ENCODE data around the gene IRAK4. TPM values are rescaled to one million over a fixed set of nuclear protein-coding genes. Genes with fewer than 3 reads are reported as not detected.

The IRAK4 gene
- polyA plus RNA-seq (2013): 45.2 TPM

DNA sequence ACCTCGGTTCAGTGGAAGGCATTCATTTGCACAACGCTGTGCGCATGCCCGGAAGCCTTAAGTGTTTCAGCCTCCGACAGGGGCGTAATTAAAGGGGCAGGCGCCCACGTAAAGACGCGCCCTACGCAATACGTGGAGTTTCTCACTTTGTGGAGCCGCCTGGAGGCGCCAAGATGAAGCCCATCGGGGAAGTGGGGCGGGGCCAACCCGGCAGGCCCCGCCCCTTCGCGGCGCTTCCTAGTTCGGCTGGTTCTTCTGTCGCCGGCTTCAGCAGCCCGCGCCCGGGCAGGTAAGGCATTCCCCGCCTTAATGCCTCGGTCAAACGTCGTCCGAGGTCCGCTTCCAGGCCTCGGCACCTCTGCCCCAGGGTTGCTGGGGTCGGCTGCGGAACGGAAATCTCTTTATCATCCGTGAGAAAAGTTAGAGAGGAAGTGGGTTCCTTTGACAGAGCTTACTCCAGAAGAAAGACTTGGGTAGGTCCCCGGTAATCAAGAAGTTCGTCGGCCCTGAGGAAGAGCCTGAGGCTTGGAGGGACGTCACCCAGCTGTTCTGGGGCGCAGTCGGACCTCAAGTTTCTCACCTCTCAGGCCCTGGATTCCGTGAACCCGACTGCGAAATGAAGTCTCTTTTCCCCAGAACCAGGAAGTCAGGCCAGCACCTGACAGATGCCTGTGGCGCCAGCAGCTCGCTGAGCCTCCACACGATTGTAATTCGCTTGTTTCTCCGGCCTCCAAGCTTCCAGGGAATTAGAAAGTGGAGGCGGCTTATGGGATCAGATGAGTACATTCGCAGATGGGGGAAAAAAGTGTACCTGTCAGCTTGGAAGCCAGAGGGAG is at the start of gene IRAK4, which contains the start of gene PUS7L:
TSS of gene IRAK4 (plus strand) at position 224 of the 836 bp plus-strand sequence. CDS start 9,161 bp downstream, outside the sequence.
TSS of gene PUS7L (minus strand) at position 63 of the 836 bp plus-strand sequence. CDS start 3,545 bp downstream, outside the sequence.
- peak; percentile 98 to 99 (median 99) for DNase-seq
- Histone ChIP-seq H3K27me3 (replicated peaks in 2 of 5; ENCODE audit: control insufficient read depth in 4 of 5, insufficient read depth in 5 of 5, low read length in 4 of 5) (no peaks in the 10 kb centered on the region), H3K36me3 (ENCODE audit: control insufficient read depth in 4 of 4, insufficient read depth in 4 of 4, low read length in 3 of 4) (peaks cover 3 to 12% (median 7%) of the 10 kb centered on the region in 4 experiments), H3K4me3 (ENCODE audit: control insufficient read depth in 1 of 7, extremely low read depth in 1 of 7, insufficient read depth in 4 of 7, low read depth in 2 of 7, low read length in 6 of 7) (peak within 1 kb of the TSS; percentile 81 to 98 (median 96)), H3K9me3 (ENCODE audit: control extremely low read depth in 1 of 5, control insufficient read depth in 4 of 5, insufficient read depth in 2 of 5, low read depth in 1 of 5, low read length in 4 of 5) (no peaks in the 10 kb centered on the region), H3K27ac (ENCODE audit: insufficient read depth in 1 of 2, low read depth in 1 of 2, low read length in 2 of 2, poor library complexity in 1 of 2, severe bottlenecking in 2 of 2) (peak within 1 kb of the TSS; percentile 89 to 94), H3K4me1 (ENCODE audit: control extremely low read depth in 1 of 4, control insufficient read depth in 4 of 4, insufficient read depth in 4 of 4, low read length in 3 of 4) (peaks cover 19 to 40% (median 30%) of the 10 kb centered on the region in 4 experiments)
- POLR2A ChIA-PET: interaction anchor here (0.5 to 0.6 kb wide), 2 partner anchors 50 to 51 kb away, joined by 3 to 4 read pairs; no protein-coding TSS in a partner anchor
- CTCF ChIA-PET: interaction anchor here (1.2 to 1.9 kb wide), 7 partner anchors 17 to 124 kb away, joined by 3 to 8 read pairs (median 4); partner anchors contain the start of gene TWF1
- WGBS (ENCODE audit: insufficient coverage): under 1% methylated on average over 53 of the region's 54 CpGs

DNA sequence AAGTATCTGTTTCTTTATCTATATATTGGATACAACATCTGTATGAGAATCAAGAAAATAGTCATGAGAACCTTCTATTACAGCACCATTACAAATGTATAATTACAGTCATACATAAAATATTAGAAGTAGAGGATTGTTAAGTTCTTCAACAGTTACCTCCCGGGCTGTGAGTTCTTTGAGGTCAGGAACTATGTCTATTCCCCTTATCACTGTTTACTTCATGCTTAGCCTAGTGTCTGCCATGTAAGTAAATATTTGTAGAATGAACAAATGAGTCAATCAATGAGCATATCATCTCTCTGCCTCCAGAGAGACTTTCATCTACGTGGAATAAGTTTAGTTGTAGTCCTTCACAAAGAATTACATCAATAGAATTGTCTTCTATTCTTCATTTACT is 47.4 kb upstream of the IRAK4 start:
- no peak for DNase-seq
- CTCF ChIA-PET: no interaction called here
- Histone ChIP-seq H3K27ac (ENCODE audit: insufficient read depth in 1 of 2, low read depth in 1 of 2, low read length in 2 of 2, poor library complexity in 1 of 2, severe bottlenecking in 2 of 2) (no peak overlapping the region), H3K36me3 (ENCODE audit: control insufficient read depth in 4 of 4, insufficient read depth in 4 of 4, low read length in 3 of 4) (no peaks in the 10 kb centered on the region), H3K9me3 (ENCODE audit: control extremely low read depth in 1 of 5, control insufficient read depth in 4 of 5, insufficient read depth in 2 of 5, low read depth in 1 of 5, low read length in 4 of 5) (peaks cover 0 to 9% (median 0%) of the 10 kb centered on the region in 5 experiments), H3K4me1 (ENCODE audit: control extremely low read depth in 1 of 4, control insufficient read depth in 4 of 4, insufficient read depth in 4 of 4, low read length in 3 of 4) (no peaks in the 10 kb centered on the region), H3K4me3 (ENCODE audit: control insufficient read depth in 1 of 7, extremely low read depth in 1 of 7, insufficient read depth in 4 of 7, low read depth in 2 of 7, low read length in 6 of 7) (no peak overlapping the region), H3K27me3 (replicated peaks in 2 of 5; ENCODE audit: control insufficient read depth in 4 of 5, insufficient read depth in 5 of 5, low read length in 4 of 5) (peaks cover 0 to 3% (median 0%) of the 10 kb centered on the region in 5 experiments)
- POLR2A ChIA-PET: no interaction called here
- WGBS (ENCODE audit: insufficient coverage): 86% methylated on average over 1 of the region's 2 CpGs

DNA sequence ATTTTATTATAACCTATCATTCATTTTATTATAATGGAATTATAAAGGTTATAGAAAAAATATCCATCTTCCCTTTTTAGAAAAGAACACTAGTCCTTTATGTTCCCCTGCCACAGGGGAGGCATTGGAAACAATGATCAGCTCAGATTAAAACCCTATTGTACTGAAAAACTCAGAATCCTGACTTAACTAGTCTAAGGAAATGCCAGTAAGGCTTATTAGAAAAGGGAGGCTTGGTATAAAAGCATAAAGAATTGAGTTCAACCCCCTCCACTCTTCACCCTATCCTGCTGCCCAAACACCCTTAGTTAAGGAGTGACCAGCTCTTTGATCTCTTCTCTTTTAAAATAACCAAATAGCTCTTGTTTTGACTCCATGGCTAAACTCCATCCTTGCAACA is 36.1 kb upstream of the IRAK4 start:
- CTCF ChIA-PET: no interaction called here
- POLR2A ChIA-PET: no interaction called here
- Histone ChIP-seq H3K4me1 (ENCODE audit: control extremely low read depth in 1 of 4, control insufficient read depth in 4 of 4, insufficient read depth in 4 of 4, low read length in 3 of 4) (no peaks in the 10 kb centered on the region), H3K36me3 (ENCODE audit: control insufficient read depth in 4 of 4, insufficient read depth in 4 of 4, low read length in 3 of 4) (peaks cover 0 to 6% (median under 1%) of the 10 kb centered on the region in 4 experiments), H3K9me3 (ENCODE audit: control extremely low read depth in 1 of 5, control insufficient read depth in 4 of 5, insufficient read depth in 2 of 5, low read depth in 1 of 5, low read length in 4 of 5) (no peaks in the 10 kb centered on the region), H3K4me3 (ENCODE audit: control insufficient read depth in 1 of 7, extremely low read depth in 1 of 7, insufficient read depth in 4 of 7, low read depth in 2 of 7, low read length in 6 of 7) (no peak overlapping the region), H3K27me3 (replicated peaks in 2 of 5; ENCODE audit: control insufficient read depth in 4 of 5, insufficient read depth in 5 of 5, low read length in 4 of 5) (no peaks in the 10 kb centered on the region), H3K27ac (ENCODE audit: insufficient read depth in 1 of 2, low read depth in 1 of 2, low read length in 2 of 2, poor library complexity in 1 of 2, severe bottlenecking in 2 of 2) (no peak overlapping the region)
- no peak for DNase-seq

DNA sequence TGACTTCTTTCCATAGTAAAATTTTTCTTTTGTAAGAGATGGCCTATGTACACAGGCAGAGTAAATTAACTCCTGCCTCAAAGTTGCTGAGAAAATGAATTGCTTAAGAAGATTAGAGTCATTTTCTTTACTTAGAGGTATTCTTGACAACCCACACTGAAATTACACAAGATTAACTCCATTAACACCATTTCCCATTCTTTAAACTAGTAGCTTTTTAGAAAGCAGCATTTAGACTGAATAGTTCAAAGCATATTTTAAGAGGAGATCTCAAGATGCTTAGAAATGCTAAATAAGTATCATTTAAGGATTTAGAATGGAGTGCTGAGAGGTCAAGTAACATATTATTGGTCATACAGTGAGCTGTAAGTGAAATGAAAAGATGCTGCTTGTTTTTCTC is 35.6 kb upstream of the IRAK4 start:
- Histone ChIP-seq H3K4me3 (ENCODE audit: control insufficient read depth in 1 of 7, extremely low read depth in 1 of 7, insufficient read depth in 4 of 7, low read depth in 2 of 7, low read length in 6 of 7) (no peak overlapping the region), H3K36me3 (ENCODE audit: control insufficient read depth in 4 of 4, insufficient read depth in 4 of 4, low read length in 3 of 4) (peaks cover 0 to 6% (median under 1%) of the 10 kb centered on the region in 4 experiments), H3K4me1 (ENCODE audit: control extremely low read depth in 1 of 4, control insufficient read depth in 4 of 4, insufficient read depth in 4 of 4, low read length in 3 of 4) (no peaks in the 10 kb centered on the region), H3K27ac (ENCODE audit: insufficient read depth in 1 of 2, low read depth in 1 of 2, low read length in 2 of 2, poor library complexity in 1 of 2, severe bottlenecking in 2 of 2) (no peak overlapping the region), H3K27me3 (replicated peaks in 2 of 5; ENCODE audit: control insufficient read depth in 4 of 5, insufficient read depth in 5 of 5, low read length in 4 of 5) (no peaks in the 10 kb centered on the region), H3K9me3 (ENCODE audit: control extremely low read depth in 1 of 5, control insufficient read depth in 4 of 5, insufficient read depth in 2 of 5, low read depth in 1 of 5, low read length in 4 of 5) (no peaks in the 10 kb centered on the region)
- ChIA-PET POLR2A (no interaction called here), CTCF (no interaction called here)
- DNase-seq: no peak

DNA sequence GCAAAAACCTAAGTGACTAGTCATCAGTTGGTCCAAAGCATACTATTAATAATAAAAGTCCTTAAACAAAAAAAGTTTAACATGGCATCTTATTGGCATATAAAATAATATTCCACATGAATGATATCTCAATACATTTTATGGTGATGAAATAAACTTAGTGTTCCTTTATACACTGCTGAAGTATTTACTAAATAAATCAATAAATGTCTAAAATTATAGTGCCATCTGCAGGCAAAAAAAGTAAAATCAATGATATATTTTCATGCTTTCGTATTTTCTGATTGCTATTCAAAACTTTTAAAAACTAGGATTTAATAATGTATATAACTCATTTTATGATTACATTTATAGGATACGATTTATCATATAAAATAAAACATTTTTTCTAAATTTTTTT is 30.6 kb upstream of the IRAK4 start:
- DNase-seq: peak in 2 of 3 donors; percentile 3 to 14
- H3K4me3 ChIP-seq (ENCODE audit: control insufficient read depth in 1 of 7, extremely low read depth in 1 of 7, insufficient read depth in 4 of 7, low read depth in 2 of 7, low read length in 6 of 7): no peak overlapping the region
- no CpG with 5 or more reads among the region's 2 CpGs for WGBS (ENCODE audit: insufficient coverage)
- no peaks in the 10 kb centered on the region for H3K9me3 ChIP-seq (ENCODE audit: control extremely low read depth in 1 of 5, control insufficient read depth in 4 of 5, insufficient read depth in 2 of 5, low read depth in 1 of 5, low read length in 4 of 5)
- no peak overlapping the region for H3K27ac ChIP-seq (ENCODE audit: insufficient read depth in 1 of 2, low read depth in 1 of 2, low read length in 2 of 2, poor library complexity in 1 of 2, severe bottlenecking in 2 of 2)
- H3K4me1 ChIP-seq (ENCODE audit: control extremely low read depth in 1 of 4, control insufficient read depth in 4 of 4, insufficient read depth in 4 of 4, low read length in 3 of 4): no peaks in the 10 kb centered on the region
- ChIA-PET POLR2A (no interaction called here), CTCF (no interaction called here)
- H3K27me3 ChIP-seq (replicated peaks in 2 of 5; ENCODE audit: control insufficient read depth in 4 of 5, insufficient read depth in 5 of 5, low read length in 4 of 5): no peaks in the 10 kb centered on the region
- H3K36me3 ChIP-seq (ENCODE audit: control insufficient read depth in 4 of 4, insufficient read depth in 4 of 4, low read length in 3 of 4): peaks cover 7 to 15% (median 11%) of the 10 kb centered on the region in 4 experiments

DNA sequence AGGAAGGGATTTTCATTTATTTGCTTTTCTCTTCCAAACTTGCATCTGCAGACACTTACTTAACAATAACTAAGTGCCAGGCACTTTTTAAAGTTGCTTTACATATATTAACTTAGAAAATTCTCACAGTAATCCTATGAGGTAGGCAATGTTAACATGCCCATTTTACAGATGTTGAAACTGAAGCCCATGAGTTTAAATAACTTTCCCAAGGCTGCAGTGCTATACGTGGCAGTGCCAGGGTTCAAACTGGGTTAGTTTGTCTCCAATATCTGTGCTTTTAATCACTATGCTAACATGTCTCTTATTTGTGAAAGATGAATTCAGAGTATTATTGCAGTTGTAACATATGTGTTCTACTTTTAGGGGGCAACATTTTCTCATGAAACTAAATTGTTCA is 30.1 kb upstream of the IRAK4 start:
- Histone ChIP-seq H3K27me3 (replicated peaks in 2 of 5; ENCODE audit: control insufficient read depth in 4 of 5, insufficient read depth in 5 of 5, low read length in 4 of 5) (no peaks in the 10 kb centered on the region), H3K9me3 (ENCODE audit: control extremely low read depth in 1 of 5, control insufficient read depth in 4 of 5, insufficient read depth in 2 of 5, low read depth in 1 of 5, low read length in 4 of 5) (no peaks in the 10 kb centered on the region), H3K27ac (ENCODE audit: insufficient read depth in 1 of 2, low read depth in 1 of 2, low read length in 2 of 2, poor library complexity in 1 of 2, severe bottlenecking in 2 of 2) (no peak overlapping the region), H3K4me1 (ENCODE audit: control extremely low read depth in 1 of 4, control insufficient read depth in 4 of 4, insufficient read depth in 4 of 4, low read length in 3 of 4) (no peaks in the 10 kb centered on the region), H3K4me3 (ENCODE audit: control insufficient read depth in 1 of 7, extremely low read depth in 1 of 7, insufficient read depth in 4 of 7, low read depth in 2 of 7, low read length in 6 of 7) (no peak overlapping the region), H3K36me3 (ENCODE audit: control insufficient read depth in 4 of 4, insufficient read depth in 4 of 4, low read length in 3 of 4) (peaks cover 7 to 15% (median 11%) of the 10 kb centered on the region in 4 experiments)
- POLR2A ChIA-PET: no interaction called here
- peak in 1 of 3 donors; percentile 0 for DNase-seq
- CTCF ChIA-PET: no interaction called here
- no CpG with 5 or more reads among the region's 1 CpG for WGBS (ENCODE audit: insufficient coverage)

DNA sequence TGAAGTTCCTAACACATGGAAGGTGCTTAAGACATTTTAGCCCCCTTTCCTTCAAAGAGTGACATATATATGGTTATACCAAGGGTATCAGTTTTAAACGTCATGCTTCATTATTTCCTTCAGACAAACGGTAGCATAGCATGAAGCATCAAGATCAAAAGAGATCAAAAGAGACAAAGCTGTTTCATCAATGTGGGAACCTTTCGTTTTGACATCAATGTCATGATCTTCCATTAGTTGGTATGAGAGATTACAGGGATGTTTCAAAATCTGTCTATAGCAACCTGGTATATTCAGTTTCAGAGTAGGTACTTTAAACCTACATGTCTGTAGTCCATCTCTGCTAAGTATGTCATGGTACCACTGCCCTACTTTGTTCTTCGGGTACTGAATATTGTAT is 28.5 kb upstream of the IRAK4 start:
- WGBS (ENCODE audit: insufficient coverage): 89% methylated on average over 3 of the region's 4 CpGs
- ChIA-PET CTCF (interaction anchor here (1.6 kb wide), 1 partner anchor 17 kb away, joined by 3 read pairs; no protein-coding TSS in a partner anchor), POLR2A (no interaction called here)
- DNase-seq: no peak
- H3K27ac ChIP-seq (ENCODE audit: insufficient read depth in 1 of 2, low read depth in 1 of 2, low read length in 2 of 2, poor library complexity in 1 of 2, severe bottlenecking in 2 of 2): no peak overlapping the region
- no peaks in the 10 kb centered on the region for H3K9me3 ChIP-seq (ENCODE audit: control extremely low read depth in 1 of 5, control insufficient read depth in 4 of 5, insufficient read depth in 2 of 5, low read depth in 1 of 5, low read length in 4 of 5)
- no peaks in the 10 kb centered on the region for H3K4me1 ChIP-seq (ENCODE audit: control extremely low read depth in 1 of 4, control insufficient read depth in 4 of 4, insufficient read depth in 4 of 4, low read length in 3 of 4)
- H3K4me3 ChIP-seq (ENCODE audit: control insufficient read depth in 1 of 7, extremely low read depth in 1 of 7, insufficient read depth in 4 of 7, low read depth in 2 of 7, low read length in 6 of 7): no peak overlapping the region
- H3K36me3 ChIP-seq (ENCODE audit: control insufficient read depth in 4 of 4, insufficient read depth in 4 of 4, low read length in 3 of 4): peaks cover 10 to 16% (median 13%) of the 10 kb centered on the region in 4 experiments
- H3K27me3 ChIP-seq (replicated peaks in 2 of 5; ENCODE audit: control insufficient read depth in 4 of 5, insufficient read depth in 5 of 5, low read length in 4 of 5): no peaks in the 10 kb centered on the region
